PC-3 (cell line): ENCODE measurements around the gene GATA3. TPM values are rescaled to one million over a fixed set of nuclear protein-coding genes. Genes with fewer than 3 reads are reported as not detected.

Source experiments
- ATAC-seq: fragments of 200-7000 bp; cut with Tn5 transposase; 2 replicates; pipeline ENCODE4 v1.9.1; 2020; ENCODE audit warnings: mild to moderate bottlenecking, moderate library complexity
- BruUV-seq: library from RNA; stranded (reverse); fragments of 400-500 nt; replicated peaks from 2 replicates; lab custom pipeline; 2021; lab: Mats Ljungman, UMichigan
- CTCF ChIA-PET: fragments of 300-600 bp; sonication (Branson Sonifier 250); formaldehyde crosslinking; loops from one replicate; lab custom pipeline; 2022; ENCODE audit warnings: antibody characterized with exemption; lab: Charles Lee
- POLR2A ChIA-PET: fragments of 300-600 bp; sonication (Branson Sonifier 250); formaldehyde crosslinking; loops from one replicate; lab custom pipeline; 2022; ENCODE audit warnings: antibody characterized with exemption; ENCODE audit not compliant: unreplicated experiment; lab: Charles Lee
- DNase-seq: peaks from one replicate; pipeline ENCODE4 v3.0.0-alpha.2; 2015
- H2AFZ ChIP-seq: fragments of 300-600 bp; sonication (generic); 2 replicates; pipeline ENCODE4 v1.6.0; 2016; ENCODE audit warnings: antibody characterized with exemption, low read length
- H3F3A ChIP-seq: fragments of 300-600 bp; sonication (generic); one replicate; pipeline ENCODE4 v1.6.0; 2017; ENCODE audit warnings: antibody characterized with exemption, low read length, control low read depth, mild to moderate bottlenecking; ENCODE audit not compliant: unreplicated experiment
- H3K27ac ChIP-seq: fragments of 300-600 bp; sonication (generic); 2 replicates; pipeline ENCODE4 v1.5.1; 2016; ENCODE audit warnings: mild to moderate bottlenecking, low read length
- H3K27me3 ChIP-seq: fragments of 300-600 bp; sonication (generic); 2 replicates; pipeline ENCODE4 v1.6.1; 2016; ENCODE audit warnings: low read length, mixed read lengths
- H3K36me3 ChIP-seq: fragments of 300-600 bp; sonication (generic); 2 replicates; pipeline ENCODE4 v1.6.1; 2016; ENCODE audit warnings: low read depth, mixed run types, low read length, mixed read lengths
- H3K4me1 ChIP-seq: fragments of 300-600 bp; sonication (generic); 2 replicates; pipeline ENCODE4 v1.5.1; 2016; ENCODE audit warnings: low read length; ENCODE audit not compliant: insufficient read depth
- H3K4me2 ChIP-seq: fragments of 300-600 bp; sonication (generic); 2 replicates; pipeline ENCODE4 v1.6.0; 2016; ENCODE audit warnings: low read length
- H3K4me3 ChIP-seq: fragments of 300-600 bp; sonication (generic); 2 replicates; pipeline ENCODE4 v1.5.1; 2016; ENCODE audit warnings: mild to moderate bottlenecking, low read length, mixed read lengths
- H3K79me2 ChIP-seq: fragments of 300-600 bp; sonication (generic); 2 replicates; pipeline ENCODE4 v1.6.1; 2017; ENCODE audit warnings: low read length, mixed read lengths
- H3K9ac ChIP-seq: fragments of 300-600 bp; sonication (generic); 2 replicates; pipeline ENCODE4 v1.6.0; 2016; ENCODE audit warnings: mild to moderate bottlenecking, low read length
- H3K9me2 ChIP-seq: fragments of 300-600 bp; sonication (generic); replicated peaks from 2 replicates; pipeline ENCODE4 v1.6.1; 2016; ENCODE audit warnings: mixed run types, low read length, mixed read lengths
- H3K9me3 ChIP-seq: fragments of 300-600 bp; sonication (generic); 2 replicates; pipeline ENCODE4 v1.6.1; 2016; ENCODE audit warnings: low read length, mixed read lengths
- H4K20me1 ChIP-seq: fragments of 300-600 bp; sonication (generic); 2 replicates; pipeline ENCODE4 v1.6.1; 2016; ENCODE audit warnings: low read length, mixed read lengths
- EZH2 ChIP-seq: fragments of 300-600 bp; sonication (generic); IDR thresholded peaks from one replicate; pipeline ENCODE4 v1.6.1; 2017; ENCODE audit warnings: antibody characterized with exemption, mild to moderate bottlenecking, low read length; ENCODE audit not compliant: unreplicated experiment
- EZH2phosphoT487 ChIP-seq: fragments of 300-600 bp; sonication (generic); IDR thresholded peaks from 2 replicates; pipeline ENCODE4 v1.6.1; 2018; ENCODE audit warnings: mild to moderate bottlenecking, antibody characterized with exemption, low read length, borderline replicate concordance
- intact Hi-C: fragments of 100-400 bp; cut with micrococcal nuclease; formaldehyde crosslinking; loops from 2 replicates; pipeline ENCODE4 v1.9.0; 2023
- total RNA-seq: library from RNA; depleted of rRNA; stranded (reverse); fragments of >200 nt; gene quantifications from 2 replicates; pipeline ENCODE4 v1.2.3, GENCODE V29; 2014
- TF ChIP-seq, protein P1 (sequence below): fragments of 300-600 bp; sonication (generic); conservative IDR thresholded peaks from 2 replicates; pipeline ENCODE4 v1.5.1; 2017; ENCODE audit warnings: antibody characterized with exemption, low read depth, mild to moderate bottlenecking, low read length

The GATA3 gene
- total RNA-seq, 1 experiment from 2014 or later, result 2.6 TPM

DNA sequence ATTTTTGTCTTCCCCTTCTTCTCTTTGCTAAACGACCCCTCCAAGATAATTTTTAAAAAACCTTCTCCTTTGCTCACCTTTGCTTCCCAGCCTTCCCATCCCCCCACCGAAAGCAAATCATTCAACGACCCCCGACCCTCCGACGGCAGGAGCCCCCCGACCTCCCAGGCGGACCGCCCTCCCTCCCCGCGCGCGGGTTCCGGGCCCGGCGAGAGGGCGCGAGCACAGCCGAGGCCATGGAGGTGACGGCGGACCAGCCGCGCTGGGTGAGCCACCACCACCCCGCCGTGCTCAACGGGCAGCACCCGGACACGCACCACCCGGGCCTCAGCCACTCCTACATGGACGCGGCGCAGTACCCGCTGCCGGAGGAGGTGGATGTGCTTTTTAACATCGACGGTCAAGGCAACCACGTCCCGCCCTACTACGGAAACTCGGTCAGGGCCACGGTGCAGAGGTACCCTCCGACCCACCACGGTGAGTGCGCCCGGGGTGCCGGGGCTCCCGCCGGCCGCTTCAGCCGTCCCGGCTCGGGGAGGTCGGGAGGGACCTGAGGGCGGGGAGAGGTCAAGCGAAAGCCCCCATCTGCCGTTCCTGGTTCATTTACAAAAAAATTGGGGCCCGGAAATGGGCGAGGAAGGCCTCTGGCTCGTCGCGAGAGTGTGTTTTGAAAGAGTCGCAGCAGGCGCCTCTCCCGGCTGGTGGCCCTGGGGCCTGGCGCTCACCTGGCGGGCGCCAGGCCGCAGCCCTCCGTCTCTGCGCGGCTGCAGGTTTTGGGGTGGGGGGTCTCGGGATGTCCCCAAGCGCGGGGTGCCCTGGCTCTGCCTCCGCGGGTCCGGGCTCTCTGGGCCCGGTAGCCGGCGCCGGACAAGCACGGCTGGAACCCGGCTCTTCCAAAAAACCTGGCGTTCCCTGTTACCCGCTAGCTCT is 1.2 kb downstream of the GATA3 start:
- Histone ChIP-seq H3K9ac (no peak overlapping the region), H3K4me2 (peak overlapping the region; percentile 80; the same call in 1 of the 2 replicates), H3K27ac (no peak overlapping the region), H4K20me1 (no peaks in the 10 kb centered on the region), H3F3A (no peaks in the 10 kb centered on the region), H3K27me3 (no peaks in the 10 kb centered on the region), H3K9me3 (no peaks in the 10 kb centered on the region), H3K79me2 (peaks cover 33% of the 10 kb centered on the region), H3K9me2 (no peaks in the 10 kb centered on the region), H3K36me3 (no peaks in the 10 kb centered on the region), H3K4me1 (peaks cover 16% of the 10 kb centered on the region), H3K4me3 (no peak overlapping the region), H2AFZ (no peak overlapping the region)
- DNase-seq, result no peak
- intact Hi-C loops, result loop anchor here (2.0 to 10.0 kb wide), 4 partner anchors 103 to 309 kb away; no protein-coding TSS in a partner anchor
- ChIA-PET CTCF (no interaction called here), POLR2A (no interaction called here)
- TF ChIP-seq, protein P1, sequence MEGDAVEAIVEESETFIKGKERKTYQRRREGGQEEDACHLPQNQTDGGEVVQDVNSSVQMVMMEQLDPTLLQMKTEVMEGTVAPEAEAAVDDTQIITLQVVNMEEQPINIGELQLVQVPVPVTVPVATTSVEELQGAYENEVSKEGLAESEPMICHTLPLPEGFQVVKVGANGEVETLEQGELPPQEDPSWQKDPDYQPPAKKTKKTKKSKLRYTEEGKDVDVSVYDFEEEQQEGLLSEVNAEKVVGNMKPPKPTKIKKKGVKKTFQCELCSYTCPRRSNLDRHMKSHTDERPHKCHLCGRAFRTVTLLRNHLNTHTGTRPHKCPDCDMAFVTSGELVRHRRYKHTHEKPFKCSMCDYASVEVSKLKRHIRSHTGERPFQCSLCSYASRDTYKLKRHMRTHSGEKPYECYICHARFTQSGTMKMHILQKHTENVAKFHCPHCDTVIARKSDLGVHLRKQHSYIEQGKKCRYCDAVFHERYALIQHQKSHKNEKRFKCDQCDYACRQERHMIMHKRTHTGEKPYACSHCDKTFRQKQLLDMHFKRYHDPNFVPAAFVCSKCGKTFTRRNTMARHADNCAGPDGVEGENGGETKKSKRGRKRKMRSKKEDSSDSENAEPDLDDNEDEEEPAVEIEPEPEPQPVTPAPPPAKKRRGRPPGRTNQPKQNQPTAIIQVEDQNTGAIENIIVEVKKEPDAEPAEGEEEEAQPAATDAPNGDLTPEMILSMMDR, result no peak
- no peak for TF ChIP-seq EZH2
- no peak for TF ChIP-seq EZH2phosphoT487
- ATAC-seq, result no peak
- no TSS peak for BruUV-seq

DNA sequence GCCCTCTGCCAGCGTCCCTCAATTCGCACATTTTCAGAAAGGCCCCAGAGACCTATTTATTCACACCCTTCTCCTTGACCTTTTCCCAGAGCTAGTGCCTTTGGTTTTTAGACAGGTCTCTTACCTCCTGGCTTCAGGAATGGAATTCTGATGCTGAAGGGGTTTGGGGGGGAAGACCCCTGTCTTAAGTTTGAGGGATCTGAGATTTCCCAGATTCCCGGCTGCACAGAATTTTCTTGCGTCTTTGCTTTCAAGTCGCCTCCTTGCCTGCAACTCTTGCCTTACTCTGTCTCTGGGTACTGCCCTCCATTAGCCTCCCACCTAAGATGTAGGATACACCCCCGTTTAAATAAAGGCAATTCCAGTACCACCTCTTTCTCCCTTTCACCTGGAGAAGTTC is 1.9 kb downstream of the GATA3 start:
- H2AFZ ChIP-seq, result no peak overlapping the region

More for the DNA sequence above, 1.9 kb downstream of the GATA3 start:
- ATAC-seq (no peak), DNase-seq (no peak)
- H3K4me1 ChIP-seq, result peaks cover 17% of the 10 kb centered on the region
- no peaks in the 10 kb centered on the region for H3K27me3 ChIP-seq
- no peaks in the 10 kb centered on the region for H3F3A ChIP-seq
- no peak overlapping the region for H3K9ac ChIP-seq
- peak overlapping the region; percentile 35; the same call in 1 of the 2 replicates for H3K4me3 ChIP-seq
- TF ChIP-seq, protein P1, result no peak
- TF ChIP-seq EZH2, result no peak
- no peak for TF ChIP-seq EZH2phosphoT487
- no TSS peak for BruUV-seq
- H3K4me2 ChIP-seq, result peak overlapping the region; percentile 48
- no peaks in the 10 kb centered on the region for H3K9me3 ChIP-seq
- H3K79me2 ChIP-seq, result peaks cover 36% of the 10 kb centered on the region
- H4K20me1 ChIP-seq, result no peaks in the 10 kb centered on the region
- intact Hi-C loops, result loop anchor here (10.0 kb wide), 2 partner anchors 258 to 308 kb away; no protein-coding TSS in a partner anchor
- H3K36me3 ChIP-seq, result no peaks in the 10 kb centered on the region
- no peaks in the 10 kb centered on the region for H3K9me2 ChIP-seq
- POLR2A ChIA-PET, result no interaction called here
- no peak overlapping the region for H3K27ac ChIP-seq
- CTCF ChIA-PET, result no interaction called here
